Erythroblast (primary cell): ENCODE data around the gene C1QTNF8.
"Not testable (repeated sequence)": the region's sequence is repeated elsewhere in the genome, so short reads cannot be mapped to it uniquely, and the experiment has no call there.

Source experiments
- DNase-seq, 2 experiments: peaks; one replicate each; lab custom pipeline; 2025; lab: John Stamatoyannopoulos, UW
- GATA1 ChIP-seq: IDR thresholded peaks from 2 replicates; pipeline ENCODE4 v1.6.1; 2011; ENCODE audit warnings: low read depth, mild to moderate bottlenecking, control low read depth, low read length, moderate library complexity
- POLR2A ChIP-seq: IDR thresholded peaks from 2 replicates; pipeline ENCODE4 v1.6.1; 2011; ENCODE audit warnings: mild to moderate bottlenecking, low read length

Gene C1QTNF8

DNA sequence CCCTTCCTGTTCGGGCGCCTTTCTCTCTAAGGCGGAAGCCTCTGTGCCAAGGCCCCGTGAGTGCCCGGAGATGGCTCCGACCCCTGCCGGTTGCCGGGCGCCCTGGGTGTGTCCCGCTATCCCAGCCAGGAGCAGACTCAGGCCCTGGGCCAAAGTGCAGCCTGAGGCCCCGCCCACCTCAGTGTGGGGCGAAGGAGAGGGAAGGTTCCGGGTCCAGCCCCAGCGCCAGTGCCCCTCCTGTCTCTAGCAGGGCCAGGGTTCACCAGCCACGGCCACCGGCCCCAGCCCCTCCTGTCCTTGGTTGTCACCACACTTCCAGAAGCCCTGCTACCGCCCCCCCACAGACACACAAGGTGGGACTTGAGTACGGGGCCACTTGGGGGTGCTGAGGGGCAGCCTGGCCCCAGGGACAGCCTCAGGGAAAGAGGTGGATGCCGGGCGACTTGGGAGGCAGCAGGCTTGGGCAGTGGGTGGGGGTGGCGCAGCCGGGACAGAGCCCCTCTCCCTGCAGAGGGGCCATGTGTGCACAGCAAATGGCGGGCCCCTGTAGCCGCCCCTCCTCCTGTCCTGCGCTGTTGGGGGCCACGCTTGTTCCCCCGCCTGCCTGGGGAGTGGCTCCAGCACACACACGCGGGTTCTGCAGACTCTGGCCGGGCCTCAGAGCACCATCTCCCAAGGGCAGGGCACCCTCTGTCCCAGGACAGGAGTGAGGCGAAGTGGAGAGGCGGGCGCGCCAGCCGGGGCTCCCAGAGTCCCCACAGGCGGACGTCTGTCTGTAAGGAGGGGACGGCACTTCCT lies 6.0 kb downstream of the C1QTNF8 start:
- DNase-seq: no peak
- TF ChIP-seq POLR2A: no peak
- TF ChIP-seq GATA1: no peak

DNA sequence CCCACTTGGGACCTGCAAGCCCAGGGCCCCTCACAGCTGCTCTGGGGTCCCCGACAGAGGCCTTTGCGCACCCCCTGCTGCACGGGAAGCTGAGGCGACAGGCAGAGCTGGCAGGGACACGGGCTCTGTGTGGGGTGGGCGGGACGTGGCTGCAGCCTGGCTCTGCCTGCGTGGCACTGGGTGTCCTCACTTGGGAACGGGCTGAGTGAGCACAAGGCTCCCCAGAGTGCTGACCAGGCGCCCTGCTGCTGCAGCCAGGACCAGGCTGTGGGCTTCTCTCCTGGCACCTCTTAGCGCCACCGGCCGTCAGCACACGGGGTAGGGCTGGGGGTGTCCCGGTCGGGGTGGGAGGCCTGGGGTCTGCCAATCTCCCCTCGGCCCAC lies 6.6 kb downstream of the C1QTNF8 start:
- DNase-seq: no peak
- TF ChIP-seq POLR2A (no peak), GATA1 (no peak)

DNA sequence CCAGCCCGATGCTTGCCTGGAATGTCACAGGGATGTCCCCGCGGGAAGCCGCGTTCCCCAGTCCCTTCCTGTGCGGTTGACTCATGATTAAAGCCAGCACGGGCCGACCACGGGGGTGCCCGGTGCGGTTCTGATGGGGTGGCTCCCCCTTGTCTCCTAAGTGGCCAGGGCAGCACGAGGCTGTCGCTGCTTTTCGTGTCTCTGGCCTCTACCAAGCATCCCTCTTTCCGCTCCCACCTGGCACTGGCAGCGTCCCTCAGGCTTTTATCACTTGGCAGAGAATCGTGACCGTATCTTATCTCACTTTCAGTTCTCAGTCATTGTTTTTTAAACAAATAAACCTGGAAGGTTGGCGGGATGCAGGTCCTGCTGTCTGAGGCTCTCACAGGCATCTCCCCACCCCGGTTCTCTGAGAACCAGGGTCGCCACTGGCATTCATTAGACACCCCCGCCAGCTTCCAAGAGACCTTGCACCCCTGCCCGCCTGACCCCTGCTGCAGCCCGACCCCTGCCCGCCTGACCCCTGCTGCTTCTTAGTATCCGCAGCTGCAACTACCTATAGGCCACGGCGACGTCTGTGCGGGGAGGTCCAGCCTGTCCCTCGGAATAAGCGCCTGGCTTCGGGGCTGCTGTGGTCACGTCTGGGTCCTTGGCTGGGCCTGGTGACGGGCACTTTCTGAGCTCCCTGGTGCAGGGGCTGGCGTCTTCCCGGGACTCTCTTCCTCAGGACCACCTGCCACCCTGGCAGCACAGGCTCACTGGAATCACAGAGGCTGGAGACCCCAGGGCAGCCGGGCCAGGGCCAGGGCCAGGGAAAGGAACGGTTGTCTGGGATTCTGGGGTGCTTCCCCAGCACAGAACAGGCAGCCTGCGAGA lies 7.5 kb downstream of the C1QTNF8 start:
- DNase-seq: no peak
- no peak for TF ChIP-seq GATA1
- no peak for TF ChIP-seq POLR2A

DNA sequence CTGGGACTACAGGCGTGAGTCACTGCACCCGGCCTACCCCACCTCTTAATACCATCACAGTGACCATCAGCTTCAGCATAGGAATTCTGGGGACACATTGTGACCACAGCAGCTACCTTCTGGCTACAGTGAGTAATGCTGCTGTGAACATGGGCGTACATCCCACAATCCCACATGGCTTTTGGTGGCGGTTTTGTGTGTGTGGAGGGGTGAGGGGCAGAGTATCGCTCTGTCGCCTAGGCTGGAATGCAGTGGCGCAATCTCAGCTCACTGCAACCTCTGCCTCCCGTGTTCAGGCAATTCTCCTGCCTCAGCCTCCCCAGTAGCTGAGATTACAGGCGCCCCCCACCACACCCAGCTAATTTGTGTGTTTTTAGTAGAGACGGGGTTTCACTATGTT lies 9.6 kb downstream of the C1QTNF8 start:
- DNase-seq: not testable (repeated sequence)

DNA sequence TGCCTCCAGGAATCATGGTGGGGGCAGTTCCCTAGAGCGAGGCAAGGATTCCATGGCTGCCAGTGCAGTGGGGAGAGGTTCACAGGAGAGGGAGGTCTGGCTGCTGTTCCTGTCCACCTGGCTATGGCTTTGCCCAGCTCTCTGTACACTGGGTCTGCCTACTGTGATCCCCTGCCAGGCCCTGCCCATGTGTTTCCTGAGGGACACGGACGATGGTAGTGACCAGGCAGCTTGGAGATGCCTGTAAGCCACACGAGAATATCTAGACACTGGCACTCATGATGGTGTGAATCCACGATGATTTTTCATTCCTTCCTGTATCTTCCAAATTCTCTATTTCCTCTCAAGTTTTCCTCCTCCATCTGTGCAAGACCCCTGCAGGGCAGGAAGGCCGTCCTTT lies 11.1 kb downstream of the C1QTNF8 start:
- TF ChIP-seq GATA1 (no peak), POLR2A (no peak)
- no peak for DNase-seq

DNA sequence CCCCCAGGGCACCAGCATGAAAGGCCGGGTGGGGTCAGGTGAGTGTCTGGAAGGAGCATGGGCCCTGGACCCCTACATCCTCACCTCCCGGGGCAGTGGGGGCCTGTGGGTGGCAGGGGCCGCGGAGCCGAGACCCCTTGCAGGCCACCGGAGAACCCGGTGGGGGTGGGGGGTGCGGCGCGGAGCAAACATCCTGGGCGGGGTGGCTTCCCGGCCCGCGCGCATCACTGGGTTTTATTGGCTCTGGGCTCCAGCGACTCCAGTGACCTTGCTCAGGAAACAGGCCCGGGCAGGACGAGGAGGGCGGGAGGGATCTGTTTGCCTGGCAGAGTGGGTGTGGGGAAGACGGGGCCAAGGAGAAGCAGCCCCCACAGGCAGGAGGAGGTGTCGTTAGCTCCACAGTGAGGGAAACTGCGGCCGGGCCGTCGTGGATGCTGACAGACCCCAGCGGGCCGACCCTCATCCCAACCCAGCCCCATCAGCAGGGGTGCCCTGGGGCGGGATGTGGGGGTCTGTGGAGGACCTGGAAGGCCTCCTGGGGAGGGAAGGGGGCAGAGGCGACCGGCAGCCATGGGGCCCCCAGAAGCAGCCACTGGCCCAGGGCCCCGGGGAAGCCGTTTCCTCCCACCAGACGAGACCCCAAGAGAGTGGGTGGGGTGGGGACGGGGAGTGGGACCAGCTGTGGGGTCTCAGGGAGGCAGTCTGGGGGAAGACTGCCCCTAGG lies 12.9 kb downstream of the C1QTNF8 start:
- no peak for DNase-seq

DNA sequence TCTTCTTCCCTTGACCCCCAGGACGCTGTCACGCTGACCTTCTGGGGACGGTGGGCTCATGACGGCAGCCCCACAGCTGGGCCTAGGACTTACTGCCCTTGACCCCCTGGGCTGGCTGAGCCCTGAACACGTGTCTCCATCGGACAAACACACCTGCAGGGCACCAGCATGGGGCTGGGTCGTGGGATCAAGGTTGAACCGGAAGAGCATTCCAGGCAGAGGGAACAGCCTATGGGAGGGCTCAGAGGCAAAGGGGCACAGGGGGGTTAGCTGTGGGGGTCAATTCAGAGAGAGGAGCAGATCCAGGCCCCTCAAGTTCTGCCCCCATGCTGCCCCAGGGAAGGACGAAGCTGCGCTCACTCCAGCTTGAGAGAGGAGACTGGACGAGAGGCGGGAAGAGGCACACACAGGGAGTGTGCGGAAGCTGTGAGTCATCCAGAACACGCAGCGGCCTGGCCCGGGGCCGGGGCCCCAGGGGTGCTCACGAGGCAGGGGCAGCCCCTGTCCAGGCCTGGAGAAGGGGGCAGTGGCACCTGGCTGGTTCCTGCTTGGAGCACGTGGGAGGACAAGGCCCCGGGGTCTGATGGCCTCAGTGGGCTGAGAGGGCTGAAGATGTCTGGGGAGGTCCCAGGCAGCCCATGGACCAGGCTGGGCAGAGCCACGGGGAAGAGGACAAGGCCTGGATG lies 13.6 kb downstream of the C1QTNF8 start:
- TF ChIP-seq POLR2A: no peak
- no peak for TF ChIP-seq GATA1
- no peak for DNase-seq

More for the DNA sequence above, 12.9 kb downstream of the C1QTNF8 start:
- TF ChIP-seq POLR2A (no peak), GATA1 (no peak)

DNA sequence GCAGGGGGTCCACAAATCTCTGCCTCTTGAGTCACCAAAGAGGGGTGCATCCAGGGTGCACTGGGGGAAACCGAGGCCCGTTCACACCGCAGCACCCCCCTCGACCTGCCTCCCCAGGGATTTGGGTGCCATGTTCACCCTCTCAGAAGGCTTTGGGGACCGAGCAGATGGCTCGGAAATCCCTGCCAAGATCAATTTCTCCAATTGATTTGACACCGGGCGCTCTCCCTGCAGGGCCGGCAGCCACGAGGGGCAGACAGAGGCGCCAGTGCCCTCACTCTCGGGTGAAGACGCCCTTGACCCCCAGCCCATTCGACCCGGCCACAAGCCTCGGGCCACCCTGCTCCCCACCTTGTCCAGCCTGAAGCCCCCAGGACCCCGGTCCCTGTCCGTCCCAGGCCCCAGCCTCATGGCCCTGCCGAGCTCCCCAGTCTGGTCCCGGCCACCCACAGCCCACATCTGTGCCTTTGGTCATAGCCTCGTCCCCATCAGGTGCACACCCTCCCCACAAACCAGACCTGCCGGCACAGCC lies 14.2 kb downstream of the C1QTNF8 start:
- TF ChIP-seq POLR2A (no peak), GATA1 (no peak)
- no peak for DNase-seq

DNA sequence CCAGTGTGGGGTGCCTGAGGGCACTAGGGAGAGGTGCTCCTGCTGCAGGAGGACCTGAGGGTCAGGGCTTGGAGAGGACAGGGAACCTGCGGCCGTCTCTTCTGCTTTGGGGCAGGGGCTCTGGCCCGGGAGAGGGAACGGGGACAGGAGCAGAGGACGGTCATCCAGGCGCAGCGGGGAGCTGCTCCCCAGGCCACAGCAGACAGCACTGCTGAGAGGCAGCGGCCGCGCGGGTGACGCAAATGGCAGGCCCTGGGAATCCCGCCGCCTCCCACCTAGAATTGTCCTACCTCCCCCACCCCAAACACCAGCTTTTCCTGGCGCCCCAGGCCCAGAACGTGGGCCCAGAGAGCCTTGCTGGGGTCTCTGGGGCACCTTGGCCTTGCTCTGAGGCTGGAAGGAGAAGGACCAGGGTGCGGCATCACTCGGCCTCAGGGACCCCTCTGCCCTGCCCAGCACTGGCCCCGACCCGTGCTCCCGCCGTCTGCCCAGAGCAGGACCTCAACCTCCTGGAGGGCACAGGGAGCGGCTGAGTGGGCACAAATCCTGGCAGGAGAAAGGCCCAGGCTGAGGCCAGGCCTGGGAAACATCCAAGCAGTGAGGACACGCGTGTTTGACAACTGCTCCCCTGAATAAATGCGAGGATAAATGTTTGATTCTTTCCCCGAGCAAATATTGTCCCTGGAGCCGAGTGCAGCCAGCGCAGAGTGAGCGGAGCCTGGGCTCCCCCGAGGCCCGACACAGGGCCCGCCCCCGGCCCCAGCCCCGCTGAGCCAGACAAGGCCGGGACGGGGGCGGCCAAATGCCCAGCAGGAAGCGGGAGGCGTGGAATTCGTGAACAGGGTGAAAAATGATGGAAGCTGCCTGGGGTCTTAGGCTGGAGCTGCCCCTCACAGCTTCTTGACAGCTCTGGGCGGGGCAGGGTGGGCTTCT lies 15.0 kb downstream of the C1QTNF8 start:
- no peak for DNase-seq
- TF ChIP-seq POLR2A (no peak), GATA1 (no peak)

DNA sequence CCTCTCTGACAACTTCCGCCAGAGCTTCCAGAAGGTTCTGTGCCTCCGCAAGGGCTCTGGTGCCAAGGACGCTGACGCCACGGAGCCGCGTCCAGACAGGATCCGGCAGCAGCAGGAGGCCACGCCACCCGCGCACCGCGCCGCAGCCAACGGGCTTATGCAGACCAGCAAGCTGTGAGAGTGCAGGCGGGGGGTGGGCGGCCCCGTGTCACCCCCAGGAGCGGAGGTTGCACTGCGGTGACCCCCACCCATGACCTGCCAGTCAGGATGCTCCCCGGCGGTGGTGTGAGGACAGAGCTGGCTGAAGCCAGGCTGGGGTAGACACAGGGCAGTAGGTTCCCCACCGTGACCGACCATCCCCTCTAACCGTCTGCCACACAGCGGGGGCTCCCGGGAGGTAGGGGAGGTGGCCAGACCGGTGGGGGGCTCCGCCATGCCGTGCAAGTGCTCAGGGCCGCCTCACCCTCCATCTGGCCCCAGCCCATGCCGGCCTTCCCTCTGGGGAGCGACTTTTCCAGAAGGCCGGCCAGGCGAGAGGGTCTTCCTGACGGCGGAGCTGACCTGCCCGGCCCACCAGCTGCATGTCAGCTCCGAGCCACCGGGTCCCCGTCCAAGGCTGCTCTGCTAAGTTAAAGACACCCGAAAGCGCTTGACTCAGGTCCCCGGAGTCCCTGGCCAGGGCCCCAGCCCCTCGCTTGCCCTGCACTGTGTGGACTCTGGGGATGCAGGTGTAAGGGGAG lies 16.1 kb downstream of the C1QTNF8 start:
- TF ChIP-seq GATA1: no peak
- TF ChIP-seq POLR2A: no peak
- no peak for DNase-seq

DNA sequence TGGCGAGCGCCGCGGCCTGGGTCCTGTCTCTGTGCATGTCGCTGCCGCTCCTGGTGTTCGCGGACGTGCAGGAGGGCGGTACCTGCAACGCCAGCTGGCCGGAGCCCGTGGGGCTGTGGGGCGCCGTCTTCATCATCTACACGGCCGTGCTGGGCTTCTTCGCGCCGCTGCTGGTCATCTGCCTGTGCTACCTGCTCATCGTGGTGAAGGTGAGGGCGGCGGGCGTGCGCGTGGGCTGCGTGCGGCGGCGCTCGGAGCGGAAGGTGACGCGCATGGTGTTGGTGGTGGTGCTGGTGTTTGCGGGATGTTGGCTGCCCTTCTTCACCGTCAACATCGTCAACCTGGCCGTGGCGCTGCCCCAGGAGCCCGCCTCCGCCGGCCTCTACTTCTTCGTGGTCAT lies 16.7 kb downstream of the C1QTNF8 start:
- TF ChIP-seq GATA1: no peak
- TF ChIP-seq POLR2A: no peak
- DNase-seq: no peak

DNA sequence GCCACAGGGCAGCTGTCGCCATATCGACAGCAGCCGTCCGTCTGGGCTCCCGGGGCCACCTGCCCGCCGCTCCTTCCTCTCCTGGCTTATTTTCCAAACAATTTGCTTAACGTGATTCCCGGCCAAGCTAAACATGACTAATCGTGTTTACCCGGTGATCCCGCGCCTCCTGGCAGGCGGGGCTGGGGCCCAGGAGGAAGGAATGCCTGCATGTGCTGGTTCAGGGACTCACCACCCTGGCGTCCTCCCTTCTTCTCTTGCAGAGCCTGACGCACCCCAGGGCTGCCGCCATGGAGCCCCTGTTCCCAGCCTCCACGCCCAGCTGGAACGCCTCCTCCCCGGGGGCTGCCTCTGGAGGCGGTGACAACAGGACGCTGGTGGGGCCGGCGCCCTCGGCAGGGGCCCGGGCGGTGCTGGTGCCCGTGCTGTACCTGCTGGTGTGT lies 17.4 kb downstream of the C1QTNF8 start:
- no peak for DNase-seq
- no peak for TF ChIP-seq POLR2A
- no peak for TF ChIP-seq GATA1
